NCI-H2107 treated with DMSO at 0.1 percent for 48 hours (cell line): Measurements from ENCODE around the gene GCA.

ENCODE experiments used
- DNase-seq: peaks from one replicate; lab custom pipeline; 2025; ENCODE audit not compliant: unreplicated experiment; lab: John Stamatoyannopoulos, UW

The GCA gene, protein sequence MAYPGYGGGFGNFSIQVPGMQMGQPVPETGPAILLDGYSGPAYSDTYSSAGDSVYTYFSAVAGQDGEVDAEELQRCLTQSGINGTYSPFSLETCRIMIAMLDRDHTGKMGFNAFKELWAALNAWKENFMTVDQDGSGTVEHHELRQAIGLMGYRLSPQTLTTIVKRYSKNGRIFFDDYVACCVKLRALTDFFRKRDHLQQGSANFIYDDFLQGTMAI

DNA sequence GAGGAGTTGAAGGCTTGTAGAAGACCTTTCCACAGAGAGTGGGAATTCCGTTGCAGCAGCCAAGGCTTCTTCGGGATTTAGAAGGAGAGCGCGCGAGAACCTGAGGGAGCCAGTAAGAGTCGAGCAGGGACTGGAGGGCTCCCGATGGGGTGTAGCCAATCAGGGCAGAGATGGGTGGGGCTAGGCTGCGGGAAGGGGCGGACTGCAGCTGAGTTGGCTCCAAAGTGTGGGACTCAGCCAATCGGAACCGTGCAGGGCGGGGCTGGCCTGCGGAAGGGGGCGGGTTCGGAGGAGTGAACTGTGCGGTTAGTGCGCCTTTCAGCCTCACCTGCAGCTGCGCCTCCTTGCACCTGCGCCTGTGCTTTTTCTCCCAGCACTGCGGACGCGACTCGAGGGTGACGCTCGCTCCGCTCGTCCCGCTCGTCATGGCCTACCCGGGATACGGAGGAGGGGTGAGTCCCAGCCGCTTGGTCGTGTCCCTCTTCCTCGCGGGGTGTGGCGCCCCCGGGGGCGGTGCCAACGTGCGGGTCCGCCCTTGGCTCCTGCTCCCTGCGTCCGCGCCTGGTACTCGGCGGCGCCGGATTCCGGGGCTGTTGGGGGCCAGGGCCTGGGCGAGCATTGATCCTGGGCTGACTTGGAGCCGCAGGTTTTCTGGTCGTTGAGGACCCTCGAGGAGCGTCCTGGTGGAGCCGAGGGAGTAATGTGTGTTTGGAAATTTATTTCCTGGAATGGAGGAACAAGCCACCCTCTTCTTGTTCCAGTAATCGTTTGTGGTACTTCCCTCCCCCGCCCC is at the start of gene GCA:
Gene GCA, plus strand, starts transcription at position 309 of the 793 bp plus-strand sequence. Its CDS starts 117 bp downstream, at position 426.
- DNase-seq = peak; percentile 94

DNA sequence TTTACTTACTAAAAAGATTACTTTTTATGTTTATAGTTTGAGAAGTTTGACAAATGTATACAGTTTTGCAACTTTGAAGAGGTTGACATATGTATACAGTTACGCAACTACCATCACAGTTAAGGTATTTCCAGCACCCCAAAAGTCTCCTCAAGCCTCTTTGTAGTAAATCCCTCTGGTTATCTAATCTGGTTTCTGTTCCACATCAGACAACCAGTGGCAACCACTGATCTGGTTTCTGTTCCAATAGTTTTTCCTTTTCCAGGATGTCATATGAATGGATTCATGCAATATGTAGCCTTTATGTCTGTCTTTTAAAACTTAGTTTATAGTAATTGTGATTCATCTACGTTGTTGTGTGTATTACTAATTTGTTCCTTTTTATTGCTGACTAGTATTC is 48.9 kb upstream of the GCA start:
- no peak for DNase-seq

DNA sequence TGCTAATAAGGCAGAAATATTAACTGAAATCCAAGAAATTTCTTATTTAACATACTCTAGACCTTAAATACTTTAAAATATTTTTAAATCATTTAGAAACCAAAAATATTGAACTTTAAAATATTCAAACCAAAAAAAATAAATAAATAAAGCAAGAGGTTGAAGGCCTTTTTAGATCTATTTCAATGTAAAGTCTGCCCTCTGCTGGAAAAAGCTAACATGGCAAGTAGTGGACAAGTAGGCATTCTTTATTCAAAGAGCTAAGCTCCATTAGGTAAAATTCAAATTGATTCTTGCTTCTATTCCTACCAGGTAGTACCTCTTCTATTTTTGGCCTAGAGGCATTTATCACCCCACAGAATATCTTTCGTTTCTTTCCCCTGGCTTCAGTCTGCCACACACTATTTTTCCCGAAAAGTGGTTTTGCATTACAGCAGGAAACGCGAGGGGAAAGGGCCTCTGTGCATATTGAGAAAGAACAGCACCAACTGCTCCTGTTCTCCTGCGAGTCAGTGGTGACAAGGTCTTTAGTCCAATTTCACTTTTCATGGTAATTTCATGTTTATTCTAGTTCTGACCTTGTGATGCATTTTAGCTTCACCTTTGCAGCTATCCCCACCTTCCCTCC is 45.9 kb upstream of the GCA start:
- peak; percentile 54 for DNase-seq

DNA sequence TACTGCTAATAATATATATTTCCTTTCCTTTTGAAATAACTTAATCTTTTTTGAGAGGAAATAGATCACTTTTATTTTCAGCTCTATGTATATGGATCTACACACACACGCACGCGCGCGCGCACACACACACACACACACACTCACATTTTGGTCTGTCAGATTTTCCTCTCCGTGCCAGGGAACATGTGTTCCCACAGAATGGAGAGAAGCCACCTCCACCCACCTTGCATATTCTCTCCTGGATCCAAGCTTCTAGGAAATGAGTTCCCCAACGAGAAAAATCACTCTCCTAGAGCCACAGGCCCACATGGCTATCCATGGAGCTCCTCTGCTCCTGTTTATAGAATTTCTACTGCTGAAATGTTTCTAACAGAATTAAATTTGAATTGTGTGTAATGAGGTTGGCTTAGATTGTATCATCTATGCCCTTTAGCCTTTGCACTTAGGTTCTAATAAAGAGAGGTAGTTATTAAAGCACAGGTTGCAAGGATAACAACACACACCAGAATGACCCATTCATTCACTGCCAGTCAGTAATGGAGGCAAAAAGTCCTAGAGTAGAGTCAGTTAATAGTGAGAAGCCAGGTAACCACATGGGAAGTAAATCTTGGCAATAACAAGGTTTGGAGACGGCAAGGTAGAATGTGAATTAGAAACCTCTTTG is 45.1 kb upstream of the GCA start:
- no peak for DNase-seq

DNA sequence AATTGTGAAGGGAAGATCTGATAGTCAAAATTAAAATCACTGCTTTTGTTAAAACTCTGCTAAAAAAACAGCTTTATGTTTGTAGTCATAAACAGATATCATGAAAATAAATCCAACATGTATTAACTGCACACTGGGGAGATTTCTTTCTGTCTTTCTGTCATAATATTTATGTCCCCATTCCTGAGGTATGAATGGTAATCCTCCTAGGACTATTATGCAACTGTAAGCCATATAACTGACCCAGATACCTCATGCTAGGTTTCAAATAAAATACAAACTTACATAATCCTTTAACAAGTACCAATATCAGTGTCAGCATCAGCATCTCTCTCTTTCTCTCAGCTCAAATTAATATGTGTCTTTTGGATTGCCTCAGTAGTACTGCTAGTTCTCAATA is 43.7 kb upstream of the GCA start:
- no peak for DNase-seq

DNA sequence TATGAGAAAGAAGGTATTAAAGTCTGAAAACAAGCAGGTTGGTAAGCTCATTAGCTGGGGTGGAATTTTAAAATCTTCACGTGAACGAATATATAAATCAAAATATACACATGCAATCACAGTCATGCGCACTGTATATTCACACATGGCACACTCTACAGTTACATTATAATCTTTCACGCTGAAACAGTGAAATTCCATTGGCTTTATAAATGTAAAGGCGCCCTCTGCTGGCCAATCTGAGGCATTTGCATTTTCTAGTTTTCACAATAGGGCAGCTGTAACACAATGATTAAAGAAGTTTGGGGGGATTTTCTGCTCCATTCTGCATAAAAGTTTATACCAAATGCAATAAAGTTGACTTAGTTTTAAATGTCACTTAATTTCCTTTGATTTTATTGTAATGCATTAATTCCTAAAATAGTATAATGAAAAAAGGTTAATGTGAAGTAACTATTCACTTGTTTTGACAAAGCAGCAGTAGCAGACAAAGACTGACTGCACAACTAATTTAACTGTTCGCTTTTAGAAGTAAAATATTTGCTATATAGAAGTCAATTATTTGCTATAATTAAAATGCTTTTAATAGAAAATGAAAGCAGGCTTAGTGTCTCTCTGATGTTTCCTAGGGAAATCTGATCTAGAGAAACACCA is 42.7 kb upstream of the GCA start:
- peak; percentile 60 for DNase-seq

DNA sequence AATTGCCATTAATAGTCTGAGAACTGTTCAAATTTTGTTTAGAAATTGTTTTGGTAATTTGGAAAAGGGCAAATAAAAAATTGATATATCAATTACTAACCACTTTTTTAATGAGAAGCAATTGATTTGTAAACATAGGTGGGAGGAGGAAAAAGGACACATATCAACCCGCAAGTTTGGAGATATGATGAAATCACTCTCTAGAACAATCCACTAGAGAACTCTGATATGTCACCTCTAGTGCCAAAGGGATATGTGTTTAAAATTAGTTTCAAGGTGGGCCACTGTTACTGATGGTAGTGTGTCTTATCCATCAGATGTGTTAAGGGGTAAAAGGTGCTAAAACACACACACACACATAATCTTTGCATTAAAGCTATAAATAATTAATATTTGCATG is 42.1 kb upstream of the GCA start:
- no peak for DNase-seq

DNA sequence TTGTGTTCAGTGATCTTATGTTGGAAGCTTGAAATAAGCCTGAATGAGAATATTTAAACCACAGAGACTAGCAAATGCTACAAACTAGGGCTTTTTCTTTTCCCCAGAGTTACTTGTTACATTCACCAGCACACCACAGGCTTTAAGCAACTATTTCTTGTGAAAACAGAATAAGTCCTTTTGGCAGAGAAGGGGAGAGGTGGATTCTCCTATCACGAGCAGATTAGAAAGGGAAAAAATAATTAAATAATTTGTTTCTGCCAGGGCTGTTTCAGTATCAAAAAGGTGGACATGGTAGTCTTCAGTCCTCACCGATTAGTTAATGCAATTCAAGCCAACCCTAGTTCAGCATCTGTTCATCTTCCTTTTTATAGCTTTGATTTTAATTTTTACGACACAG is 38.0 kb upstream of the GCA start:
- DNase-seq = no peak

DNA sequence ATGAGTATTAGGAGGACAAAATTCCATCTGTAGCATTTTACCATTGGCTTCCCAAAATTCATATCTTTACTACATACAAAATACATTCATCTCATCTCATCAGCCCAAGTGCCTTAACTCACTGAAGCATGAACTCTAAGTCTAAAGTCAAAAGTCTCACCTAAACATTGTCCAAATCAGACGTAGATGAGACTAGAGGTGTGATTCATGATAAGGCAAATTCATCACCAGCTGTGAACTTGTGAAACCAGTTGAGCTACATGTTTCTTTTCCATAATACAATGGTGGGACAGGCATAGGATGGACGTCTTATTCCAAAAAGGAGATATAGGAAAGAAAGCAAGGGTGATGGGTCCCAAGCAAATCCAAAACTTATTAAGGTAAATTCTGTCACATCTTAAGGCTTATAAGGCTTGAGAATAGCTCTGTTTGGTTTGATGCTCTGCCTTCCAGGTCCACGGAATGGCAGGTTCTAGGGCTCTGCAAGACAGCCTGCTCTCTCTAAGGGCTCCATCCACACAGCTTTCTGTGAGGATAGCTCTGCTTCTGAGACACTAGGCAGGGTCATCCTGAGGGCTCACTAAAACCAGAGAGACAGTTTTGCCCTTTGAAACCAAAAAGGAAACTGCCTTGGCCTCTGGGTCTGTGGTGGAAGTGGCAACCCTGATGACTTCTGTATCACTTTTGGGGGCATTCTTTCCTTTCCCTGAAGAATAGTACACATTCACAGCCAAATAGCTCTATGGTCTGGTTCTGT is 35.0 kb upstream of the GCA start:
- no peak for DNase-seq

DNA sequence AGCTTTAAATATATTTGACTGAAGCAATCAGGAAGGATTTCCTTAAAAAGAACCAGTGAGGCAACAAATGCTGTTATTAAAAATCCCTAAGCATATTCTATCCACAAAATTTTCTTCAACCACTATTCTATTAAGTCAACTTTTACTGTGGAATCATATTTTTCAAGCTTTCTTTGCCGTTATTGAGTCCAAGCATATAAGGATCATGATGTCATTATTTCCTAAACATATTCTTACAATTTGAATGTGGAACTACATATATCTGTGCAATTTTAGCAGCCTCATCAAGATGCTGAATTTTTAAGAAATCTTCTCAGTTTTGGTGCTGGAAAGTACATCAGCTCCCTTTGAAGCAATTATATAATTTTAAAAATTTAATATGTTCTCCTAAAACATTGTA is 31.1 kb upstream of the GCA start:
- DNase-seq = no peak

DNA sequence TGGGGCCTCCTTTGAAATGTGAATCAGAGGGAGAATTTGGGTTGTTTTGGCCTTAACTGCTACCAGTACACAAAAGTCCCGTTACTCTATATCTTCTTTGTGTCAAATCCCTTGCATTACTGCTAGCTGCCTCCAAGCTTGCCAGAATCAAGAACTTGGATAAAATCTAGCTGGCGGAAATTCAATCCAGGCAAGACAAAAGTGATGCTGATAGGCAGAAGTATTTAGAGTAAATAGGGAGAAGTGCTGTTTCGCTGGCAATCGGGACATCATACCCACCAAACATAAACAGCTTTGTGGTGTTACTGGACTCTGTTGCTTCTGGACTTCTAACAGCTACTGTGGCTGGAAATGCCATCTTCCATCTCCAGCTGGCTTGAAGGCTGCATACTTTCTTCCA is 28.0 kb upstream of the GCA start:
- no peak for DNase-seq

DNA sequence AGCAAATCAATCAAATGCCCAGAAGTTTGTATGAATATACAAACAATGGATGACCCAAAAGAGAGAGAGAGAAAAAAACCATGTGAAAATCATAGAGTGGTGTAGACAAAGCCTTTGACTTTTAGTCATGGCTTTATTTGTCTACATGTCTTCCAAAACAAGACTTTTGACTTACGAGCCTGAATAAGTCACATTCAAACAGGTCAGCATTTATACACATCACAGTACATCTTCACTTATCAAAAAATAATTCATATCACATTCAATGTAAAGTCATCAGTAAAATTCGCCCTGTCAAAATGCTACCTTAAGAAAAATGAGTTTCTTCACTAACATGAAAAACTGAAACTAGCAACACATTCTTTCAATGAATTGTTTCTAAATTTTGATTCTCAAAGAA is 27.3 kb upstream of the GCA start:
- DNase-seq = no peak

DNA sequence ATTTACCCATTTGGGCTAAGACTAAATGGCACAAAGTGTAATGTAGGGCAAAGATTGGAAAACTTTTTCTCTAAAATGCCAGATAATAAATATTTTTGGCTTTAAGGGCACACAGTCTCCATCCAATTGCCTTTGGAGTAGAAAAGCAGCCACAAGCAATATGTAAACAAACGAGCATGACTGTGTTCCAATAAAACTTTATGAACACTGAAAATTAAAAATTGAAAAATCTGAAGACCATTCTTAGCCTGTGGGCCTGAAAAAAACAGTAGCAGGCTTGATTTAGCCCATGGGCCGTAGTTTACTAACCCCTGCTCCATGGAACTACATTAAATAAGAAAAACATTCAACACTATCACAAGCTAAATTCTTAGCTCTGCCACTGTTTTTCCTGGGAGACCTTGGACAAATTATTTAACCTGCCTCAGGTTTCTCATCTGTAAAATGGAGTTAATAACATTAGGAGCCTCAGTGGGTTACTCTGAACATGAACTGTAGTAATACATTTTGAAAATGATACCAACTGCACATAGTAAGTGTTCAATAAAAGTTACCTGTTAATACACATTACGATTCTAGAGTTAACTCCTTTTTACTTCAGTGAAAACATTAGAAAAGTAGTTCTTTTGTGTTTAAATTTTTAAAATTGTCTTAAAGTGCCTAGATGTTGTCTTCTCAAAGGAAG is 26.7 kb upstream of the GCA start:
- DNase-seq = no peak

DNA sequence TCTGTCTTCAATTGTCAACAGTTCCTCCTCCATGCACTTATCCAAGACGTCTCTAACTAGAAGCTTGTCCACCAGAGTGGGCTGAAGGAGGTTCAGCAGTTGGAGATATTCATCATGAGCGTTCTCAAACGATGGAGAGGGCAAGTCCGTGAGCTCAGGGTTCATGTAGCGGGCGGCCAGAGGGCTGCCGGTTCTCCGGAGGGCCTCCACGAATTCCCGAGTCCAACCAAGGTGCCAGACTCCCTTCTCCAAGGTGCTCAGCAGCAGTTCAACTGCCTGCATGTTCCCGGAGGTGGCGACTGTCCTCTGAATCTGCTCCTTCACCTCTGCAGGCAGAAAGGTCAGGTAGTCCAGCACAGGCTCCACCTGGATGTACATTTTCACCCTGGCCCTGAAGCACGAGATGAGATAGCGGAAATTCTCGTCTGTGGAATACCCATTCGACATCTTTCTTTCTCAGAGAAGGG is 26.0 kb upstream of the GCA start:
- DNase-seq = no peak

DNA sequence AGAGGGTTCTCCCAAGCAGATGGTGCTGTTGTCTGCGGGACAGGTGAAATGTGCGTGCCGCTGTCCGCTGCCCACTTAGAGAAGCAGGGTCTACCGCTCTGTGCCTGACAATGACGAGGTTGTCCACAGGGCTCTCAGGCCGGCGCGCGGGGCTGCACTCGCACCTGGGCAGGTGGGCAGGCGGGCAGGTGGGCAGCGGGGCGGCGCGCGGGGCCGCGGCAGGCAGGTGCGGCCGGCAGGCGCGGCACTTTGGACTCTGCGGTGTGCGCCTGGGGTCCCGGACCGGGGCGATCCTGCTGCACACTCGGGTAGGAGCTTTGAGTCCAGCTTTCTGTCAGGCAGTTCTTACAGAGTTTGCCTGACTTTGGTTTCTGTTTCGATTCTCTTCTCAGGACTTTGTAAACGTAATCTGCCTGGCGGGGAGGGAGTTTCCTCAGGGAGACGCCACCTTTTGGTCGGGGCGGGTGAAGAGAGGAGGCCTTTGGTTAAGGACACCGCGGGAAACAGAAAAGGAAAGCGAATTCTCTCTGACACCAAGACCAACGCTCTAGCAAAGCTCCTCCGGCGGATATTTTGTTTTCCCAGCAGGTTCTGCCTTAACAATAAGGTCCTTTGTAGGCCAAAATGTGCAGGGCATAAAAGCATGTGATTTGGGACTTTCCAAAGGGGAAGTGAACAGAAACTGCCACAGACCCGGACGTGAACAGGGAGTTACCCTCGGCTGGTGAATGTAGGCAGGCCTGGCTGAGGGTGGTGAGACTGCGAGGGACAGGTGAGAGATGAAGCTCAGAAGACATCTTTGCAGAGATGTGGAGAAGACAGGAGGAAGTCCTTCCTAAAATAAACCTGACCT is 25.4 kb upstream of the GCA start, which contains the start of gene IFIH1:
Gene IFIH1, minus strand, starts transcription at position 357 of the 853 bp plus-strand sequence. CDS start 377 bp downstream, outside the sequence.
- peak; percentile 78 for DNase-seq

DNA sequence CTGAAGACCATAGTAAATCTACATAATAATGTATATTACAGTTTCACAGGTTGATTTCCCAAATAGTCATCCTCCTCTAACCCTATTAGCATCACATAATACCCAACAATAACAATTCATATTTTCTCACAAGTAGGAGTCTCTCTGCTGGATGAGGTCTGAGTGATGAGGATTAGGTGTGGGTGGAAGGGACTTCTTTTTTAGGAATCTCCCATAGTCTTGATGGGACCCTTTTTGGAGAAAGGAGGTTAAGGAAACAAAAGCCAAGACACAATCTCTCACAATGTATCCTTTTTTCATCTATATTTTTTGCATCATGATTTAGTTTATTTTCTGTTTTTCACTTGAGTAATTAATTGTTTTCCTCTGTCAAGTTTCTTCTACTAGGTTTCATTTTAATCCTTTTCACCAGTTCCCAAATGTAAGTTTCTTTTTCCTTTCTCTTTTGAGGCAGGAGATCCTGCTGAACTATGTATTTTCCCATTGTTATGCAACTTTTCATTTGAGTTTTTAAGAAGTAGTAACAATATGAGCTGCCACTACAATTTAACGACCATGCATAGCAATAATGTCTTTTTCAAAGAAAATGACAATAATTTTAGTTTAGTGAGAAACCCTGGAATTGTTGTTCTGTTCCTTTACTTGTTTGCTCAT is 22.9 kb upstream of the GCA start:
- DNase-seq = no peak

DNA sequence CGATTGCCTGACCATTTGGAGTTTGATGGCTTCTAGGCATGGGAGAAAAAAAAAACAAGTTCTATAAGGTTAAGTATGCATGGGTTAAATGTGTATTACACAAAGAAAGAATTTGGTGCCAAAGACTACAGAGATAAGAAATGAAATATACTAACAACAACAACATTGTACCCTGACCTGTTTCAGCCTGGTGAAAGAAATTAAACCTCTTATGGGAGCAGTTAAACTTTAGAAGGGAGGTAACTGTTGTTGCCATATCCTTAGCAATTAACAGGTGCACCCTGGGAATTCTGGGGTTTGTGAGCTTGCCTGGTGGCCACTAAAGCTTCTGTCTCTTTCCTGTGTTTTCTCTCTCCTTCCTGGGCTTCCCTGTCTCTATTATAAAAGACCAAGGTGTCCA is 19.0 kb upstream of the GCA start:
- no peak for DNase-seq

DNA sequence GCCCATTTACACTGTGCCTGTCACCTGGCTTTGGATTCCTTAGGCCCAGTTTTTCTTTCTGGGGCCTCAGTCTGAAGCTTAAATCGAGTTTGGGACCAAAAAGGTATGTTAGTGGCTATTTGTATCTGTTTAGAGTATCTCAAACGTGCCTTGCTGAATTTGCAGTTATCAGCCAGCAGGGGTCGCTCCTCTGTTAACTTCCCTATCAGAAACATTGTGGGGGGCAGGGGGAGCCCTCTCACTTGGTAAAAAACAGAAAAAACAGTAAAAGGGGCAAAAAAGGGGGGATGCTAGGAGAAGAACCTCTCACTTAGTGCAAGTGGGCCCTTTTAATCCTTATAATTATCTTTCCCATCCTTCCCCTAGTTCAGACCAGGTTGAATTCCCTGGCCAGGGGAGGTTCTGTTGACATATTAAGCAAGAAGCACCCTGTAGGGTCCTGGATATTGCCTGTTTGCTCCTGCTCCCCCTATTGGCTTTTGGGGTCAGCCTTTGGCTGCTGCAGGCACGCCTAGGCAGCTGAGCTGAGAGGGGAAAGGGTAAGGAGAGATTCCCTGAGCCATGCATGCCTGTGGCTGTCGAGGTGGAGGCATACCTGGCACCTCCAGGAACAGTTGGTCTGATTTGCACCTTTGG is 16.7 kb upstream of the GCA start:
- DNase-seq = no peak
